Measurements from ENCODE around the gene SPG7.

The SPG7 gene

GRCh38 chr16:89519881-89520280 is 11.7 kb downstream of the SPG7 start:
- DNase-seq: no peak

GRCh38 chr16:89522287-89522686 is 14.1 kb downstream of the SPG7 start:
- DNase-seq: no peak

GRCh38 chr16:89523680-89524344 is 15.6 kb downstream of the SPG7 start:
- DNase-seq: no peak

- DNase-seq: no peak
Observed at GRCh38 chr16:89525146-89525913, 17.1 kb downstream of the SPG7 start.

GRCh38 chr16:89529097-89529496 is 20.9 kb downstream of the SPG7 start:
- no peak for DNase-seq

GRCh38 chr16:89530401-89531381 is 22.5 kb downstream of the SPG7 start:
- no peak for DNase-seq

- DNase-seq: no peak
Observed at GRCh38 chr16:89531821-89532526, 23.8 kb downstream of the SPG7 start.

GRCh38 chr16:89534252-89534756 is 26.1 kb downstream of the SPG7 start:
- DNase-seq: peak; percentile 94

GRCh38 chr16:89536371-89536770 is 28.2 kb downstream of the SPG7 start:
- no peak for DNase-seq

- no peak for DNase-seq
Observed at GRCh38 chr16:89536886-89537548, 28.8 kb downstream of the SPG7 start.

- no peak for DNase-seq
Observed at GRCh38 chr16:89537549-89537925, 29.3 kb downstream of the SPG7 start.

- no peak for DNase-seq
Observed at GRCh38 chr16:89538286-89538685, 30.1 kb downstream of the SPG7 start.

- DNase-seq: no peak
Observed at GRCh38 chr16:89540557-89540956, 32.4 kb downstream of the SPG7 start.

- DNase-seq: no peak
Observed at GRCh38 chr16:89541792-89542191, 33.6 kb downstream of the SPG7 start.

GRCh38 chr16:89544113-89544512 is 35.9 kb downstream of the SPG7 start:
- no peak for DNase-seq

- no peak for DNase-seq
Observed at GRCh38 chr16:89544713-89545043, 36.5 kb downstream of the SPG7 start.

- no peak for DNase-seq
Observed at GRCh38 chr16:89545044-89545830, 37.0 kb downstream of the SPG7 start.

- DNase-seq: no peak
Observed at GRCh38 chr16:89545831-89546574, 37.8 kb downstream of the SPG7 start.

- no peak for DNase-seq
Observed at GRCh38 chr16:89546781-89547180, 38.6 kb downstream of the SPG7 start.

GRCh38 chr16:89547291-89547690 is 39.1 kb downstream of the SPG7 start:
- no peak for DNase-seq
